Neural cell (in vitro differentiated cells): ENCODE measurements around the gene CFAP61. TPM values are rescaled to one million over a fixed set of nuclear protein-coding genes. Genes with fewer than 3 reads are reported as not detected.

Experiments used
- H2AFZ ChIP-seq: fragments of 200-600, 300-800 bp; sonication (generic), shearing (Covaris generic); 2 replicates; pipeline ENCODE4 v1.6.0; 2014; ENCODE audit warnings: low read depth, mild to moderate bottlenecking, antibody characterized with exemption, low read length, moderate library complexity
- H3F3A ChIP-seq: fragments of 200-600 bp; shearing (Covaris generic); 2 replicates; pipeline ENCODE4 v1.6.1; 2016; ENCODE audit warnings: mild to moderate bottlenecking, moderate library complexity, mixed read lengths, antibody characterized with exemption, low read length; ENCODE audit not compliant: insufficient read depth, poor library complexity, severe bottlenecking
- H3K27ac ChIP-seq: fragments of 200-600, 300-800 bp; sonication (generic), shearing (Covaris generic); 2 replicates; pipeline ENCODE4 v1.5.1; 2014; ENCODE audit warnings: mild to moderate bottlenecking, low read length, moderate library complexity
- H3K27me3 ChIP-seq: fragments of 300-800, 200-600 bp; sonication (generic), shearing (Covaris generic); 2 replicates; pipeline ENCODE4 v1.6.0; 2014; ENCODE audit warnings: mild to moderate bottlenecking, low read depth, low read length, moderate library complexity; ENCODE audit not compliant: insufficient read depth
- H3K36me3 ChIP-seq: fragments of 300-800, 200-600 bp; sonication (generic), shearing (Covaris generic); 2 replicates; pipeline ENCODE4 v1.5.1; 2014; ENCODE audit warnings: mild to moderate bottlenecking, antibody characterized with exemption, low read length, moderate library complexity; ENCODE audit not compliant: insufficient read depth
- H3K4me2 ChIP-seq: fragments of 300-800, 200-600 bp; sonication (generic), shearing (Covaris generic); 2 replicates; pipeline ENCODE4 v1.6.0; 2014; ENCODE audit warnings: mild to moderate bottlenecking, low read length
- H3K4me3 ChIP-seq: fragments of 300-800, 200-600 bp; sonication (generic), shearing (Covaris generic); 2 replicates; pipeline ENCODE4 v1.5.1; 2014; ENCODE audit warnings: mild to moderate bottlenecking, low read length, moderate library complexity
- H3K79me2 ChIP-seq: fragments of 200-600 bp; shearing (Covaris generic); replicated peaks from 2 replicates; pipeline ENCODE4 v1.6.0; 2014; ENCODE audit warnings: mild to moderate bottlenecking, low read length, moderate library complexity; ENCODE audit not compliant: insufficient read depth
- H3K9ac ChIP-seq: fragments of 300-800, 200-600 bp; sonication (generic), shearing (Covaris generic); 2 replicates; pipeline ENCODE4 v1.6.1; 2016; ENCODE audit warnings: mild to moderate bottlenecking, low read length, mixed read lengths
- H3K9me2 ChIP-seq: fragments of 200-600 bp; shearing (Covaris generic); 2 replicates; pipeline ENCODE4 v1.6.1; 2016; ENCODE audit warnings: mild to moderate bottlenecking, low read length, mixed read lengths; ENCODE audit not compliant: insufficient read depth
- H3K9me3 ChIP-seq: fragments of 200-600, 300-800 bp; sonication (generic), shearing (Covaris generic); 2 replicates; pipeline ENCODE4 v1.6.1; 2016; ENCODE audit warnings: mild to moderate bottlenecking, mixed run types, low read length, moderate library complexity, mixed read lengths
- H4K20me1 ChIP-seq: fragments of 200-600 bp; shearing (Covaris generic); 2 replicates; pipeline ENCODE4 v1.6.1; 2016; ENCODE audit warnings: mild to moderate bottlenecking, mixed run types; ENCODE audit not compliant: insufficient read depth
- CTCF ChIP-seq: fragments of 450-650 bp; IDR thresholded peaks from 2 replicates; pipeline ENCODE4 v1.5.1; 2014; ENCODE audit warnings: antibody characterized with exemption, mild to moderate bottlenecking, moderate library complexity; ENCODE audit not compliant: poor library complexity, severe bottlenecking
- EP300 ChIP-seq: fragments of 450-650 bp; conservative IDR thresholded peaks from 2 replicates; pipeline ENCODE4 v1.6.1; 2014; ENCODE audit warnings: antibody characterized with exemption, mild to moderate bottlenecking, moderate library complexity; ENCODE audit not compliant: poor library complexity, severe bottlenecking
- EZH2 ChIP-seq: fragments of 200-600, 300-800 bp; shearing (Covaris generic), sonication (generic); IDR thresholded peaks from 2 replicates; pipeline ENCODE4 v1.6.1; 2014; ENCODE audit warnings: antibody characterized with exemption, low read length, borderline replicate concordance, mild to moderate bottlenecking; ENCODE audit not compliant: insufficient read depth, poor library complexity, severe bottlenecking
- MXI1 ChIP-seq: fragments of 450-650 bp; conservative IDR thresholded peaks from 2 replicates; pipeline ENCODE4 v1.6.1; 2014; ENCODE audit warnings: antibody characterized with exemption, mild to moderate bottlenecking; ENCODE audit not compliant: poor library complexity, severe bottlenecking
- POLR2AphosphoS5 ChIP-seq: IDR thresholded peaks from 2 replicates; pipeline ENCODE4 v1.6.1; 2012
- RAD21 ChIP-seq: fragments of 450-650 bp; conservative IDR thresholded peaks from 2 replicates; pipeline ENCODE4 v1.6.1; 2014; ENCODE audit warnings: antibody characterized with exemption, mild to moderate bottlenecking, moderate library complexity
- SMC3 ChIP-seq: fragments of 450-650 bp; conservative IDR thresholded peaks from 2 replicates; pipeline ENCODE4 v1.6.1; 2014; ENCODE audit warnings: antibody characterized with exemption, mild to moderate bottlenecking, moderate library complexity; ENCODE audit not compliant: poor library complexity
- TAF1 ChIP-seq: IDR thresholded peaks from 2 replicates; pipeline ENCODE4 v1.6.1; 2012; ENCODE audit warnings: low read depth
- polyA plus RNA-seq: library from polyadenylated mRNA; depleted of rRNA; stranded (reverse); fragments of >200 nt; gene quantifications from 2 replicates; pipeline ENCODE4 v1.2.3, GENCODE V29; 2014
- TF ChIP-seq, protein P1 (sequence below): IDR thresholded peaks from 2 replicates; pipeline ENCODE4 v1.6.1; 2012; ENCODE audit warnings: borderline replicate concordance

The CFAP61 gene
- polyA plus RNA-seq, 1 donor from 2014 or later: 0.42 TPM

DNA sequence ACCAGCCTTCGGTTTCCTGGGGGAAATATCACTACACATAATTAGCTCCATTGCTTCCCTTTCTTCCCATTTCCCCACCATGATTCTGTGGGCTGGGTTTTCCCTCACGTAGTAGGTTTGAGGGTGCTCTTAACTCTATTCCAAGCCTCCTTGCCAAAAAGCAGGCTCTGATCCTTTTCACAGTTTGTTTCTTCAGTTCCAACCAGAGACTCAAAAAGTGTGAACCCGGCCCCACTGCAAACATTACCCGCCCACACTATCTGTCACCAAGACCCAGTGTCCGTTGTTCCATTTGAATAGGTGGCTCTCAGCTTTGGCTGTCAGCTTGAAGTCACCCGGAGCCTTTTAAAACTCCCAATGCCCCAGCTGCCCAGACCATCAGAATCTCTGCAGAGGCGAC is 47.0 kb upstream of the CFAP61 start:
- Histone ChIP-seq H2AFZ (no peak overlapping the region), H3K36me3 (no peaks in the 10 kb centered on the region), H3K4me3 (no peak overlapping the region), H3K79me2 (no peaks in the 10 kb centered on the region), H3K27me3 (no peaks in the 10 kb centered on the region), H3K4me2 (no peak overlapping the region), H3K27ac (no peak overlapping the region), H3K9ac (no peak overlapping the region), H3K9me2 (no peaks in the 10 kb centered on the region), H4K20me1 (no peaks in the 10 kb centered on the region), H3K9me3 (no peaks in the 10 kb centered on the region), H3F3A (no peaks in the 10 kb centered on the region)
- TF ChIP-seq TAF1 (no peak), MXI1 (no peak), RAD21 (no peak), EZH2 (no peak)
- TF ChIP-seq, protein P1, sequence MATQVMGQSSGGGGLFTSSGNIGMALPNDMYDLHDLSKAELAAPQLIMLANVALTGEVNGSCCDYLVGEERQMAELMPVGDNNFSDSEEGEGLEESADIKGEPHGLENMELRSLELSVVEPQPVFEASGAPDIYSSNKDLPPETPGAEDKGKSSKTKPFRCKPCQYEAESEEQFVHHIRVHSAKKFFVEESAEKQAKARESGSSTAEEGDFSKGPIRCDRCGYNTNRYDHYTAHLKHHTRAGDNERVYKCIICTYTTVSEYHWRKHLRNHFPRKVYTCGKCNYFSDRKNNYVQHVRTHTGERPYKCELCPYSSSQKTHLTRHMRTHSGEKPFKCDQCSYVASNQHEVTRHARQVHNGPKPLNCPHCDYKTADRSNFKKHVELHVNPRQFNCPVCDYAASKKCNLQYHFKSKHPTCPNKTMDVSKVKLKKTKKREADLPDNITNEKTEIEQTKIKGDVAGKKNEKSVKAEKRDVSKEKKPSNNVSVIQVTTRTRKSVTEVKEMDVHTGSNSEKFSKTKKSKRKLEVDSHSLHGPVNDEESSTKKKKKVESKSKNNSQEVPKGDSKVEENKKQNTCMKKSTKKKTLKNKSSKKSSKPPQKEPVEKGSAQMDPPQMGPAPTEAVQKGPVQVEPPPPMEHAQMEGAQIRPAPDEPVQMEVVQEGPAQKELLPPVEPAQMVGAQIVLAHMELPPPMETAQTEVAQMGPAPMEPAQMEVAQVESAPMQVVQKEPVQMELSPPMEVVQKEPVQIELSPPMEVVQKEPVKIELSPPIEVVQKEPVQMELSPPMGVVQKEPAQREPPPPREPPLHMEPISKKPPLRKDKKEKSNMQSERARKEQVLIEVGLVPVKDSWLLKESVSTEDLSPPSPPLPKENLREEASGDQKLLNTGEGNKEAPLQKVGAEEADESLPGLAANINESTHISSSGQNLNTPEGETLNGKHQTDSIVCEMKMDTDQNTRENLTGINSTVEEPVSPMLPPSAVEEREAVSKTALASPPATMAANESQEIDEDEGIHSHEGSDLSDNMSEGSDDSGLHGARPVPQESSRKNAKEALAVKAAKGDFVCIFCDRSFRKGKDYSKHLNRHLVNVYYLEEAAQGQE: no peak

DNA sequence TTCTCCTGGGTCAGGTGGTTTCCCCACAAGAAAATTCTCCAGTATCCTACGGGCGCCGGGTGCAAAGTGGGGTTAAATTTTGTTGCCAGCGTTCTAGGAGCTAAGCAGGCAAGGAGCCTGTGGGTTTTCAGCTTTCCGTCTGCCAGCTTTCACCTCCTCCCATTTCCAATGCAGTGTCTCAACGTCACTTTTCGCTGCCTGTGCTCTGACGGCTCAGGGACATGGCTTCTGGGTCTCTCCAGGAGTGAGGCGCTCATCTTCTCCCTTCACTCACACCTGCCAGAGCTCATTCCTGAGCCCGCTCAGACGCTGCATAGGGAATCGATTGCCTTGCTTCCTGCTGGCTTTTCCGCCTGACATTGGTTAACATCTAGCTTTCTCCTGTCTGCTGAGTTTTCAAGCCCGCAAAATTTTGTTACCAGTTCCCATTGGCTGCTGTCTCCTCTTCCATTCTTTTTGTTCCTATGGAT is 42.5 kb upstream of the CFAP61 start:
- H4K20me1 ChIP-seq: no peaks in the 10 kb centered on the region
- H3K36me3 ChIP-seq: no peaks in the 10 kb centered on the region
- TF ChIP-seq MXI1 (no peak), EP300 (peak; percentile 63), CTCF (no peak), RAD21 (no peak), POLR2AphosphoS5 (peak; percentile 29), EZH2 (no peak), TAF1 (no peak), SMC3 (no peak)
- TF ChIP-seq, protein P1: peak; percentile 47
- H3K4me3 ChIP-seq: peak overlapping the region; percentile 28
- H3K9me3 ChIP-seq: no peaks in the 10 kb centered on the region
- peak overlapping the region; percentile 5 for H3K9ac ChIP-seq
- H3K9me2 ChIP-seq: no peaks in the 10 kb centered on the region
- H3F3A ChIP-seq: no peaks in the 10 kb centered on the region
- H3K4me2 ChIP-seq: no peak overlapping the region
- no peaks in the 10 kb centered on the region for H3K27me3 ChIP-seq
- H2AFZ ChIP-seq: no peak overlapping the region
- H3K79me2 ChIP-seq: no peaks in the 10 kb centered on the region
- H3K27ac ChIP-seq: peak overlapping the region; percentile 29
